IPS-18c (cell line): ENCODE data around the gene FBXO5.

Source experiments
- H3K4me3 ChIP-seq: 2 replicates; pipeline ENCODE4 v1.7.0; 2013; ENCODE audit warnings: low read depth, mild to moderate bottlenecking, low read length, moderate library complexity; ENCODE audit not compliant: insufficient read depth
- H3K9me3 ChIP-seq: one replicate; pipeline ENCODE4 v1.6.1; 2013; ENCODE audit warnings: mild to moderate bottlenecking, low read length, moderate library complexity; ENCODE audit not compliant: control insufficient read depth, insufficient read depth

The FBXO5 gene

GRCh38 chr6:152982904-152983636 is at the start of gene FBXO5:
TSS of gene FBXO5 (minus strand) at chr6:152983041. CDS start at chr6:152982959, 82 bp downstream.
- peak within 1 kb of the TSS; percentile 95 for H3K4me3 ChIP-seq
- no peaks in the 10 kb centered on the region for H3K9me3 ChIP-seq

- Histone ChIP-seq H3K9me3 (no peaks in the 10 kb centered on the region), H3K4me3 (no peak overlapping the region)
Measured at GRCh38 chr6:153032255-153032882, 49.5 kb upstream of the FBXO5 start.

GRCh38 chr6:153031335-153031955 is 48.6 kb upstream of the FBXO5 start:
- Histone ChIP-seq H3K9me3 (no peaks in the 10 kb centered on the region), H3K4me3 (no peak overlapping the region)

- H3K4me3 ChIP-seq, result no peak overlapping the region
- H3K9me3 ChIP-seq, result no peaks in the 10 kb centered on the region
Measured at GRCh38 chr6:153028963-153029362, 46.1 kb upstream of the FBXO5 start.

GRCh38 chr6:153028286-153028685 is 45.4 kb upstream of the FBXO5 start:
- H3K4me3 ChIP-seq, result no peak overlapping the region
- H3K9me3 ChIP-seq, result no peaks in the 10 kb centered on the region

GRCh38 chr6:153027480-153027879 is 44.6 kb upstream of the FBXO5 start:
- H3K9me3 ChIP-seq, result no peaks in the 10 kb centered on the region
- H3K4me3 ChIP-seq, result no peak overlapping the region

GRCh38 chr6:153024709-153025017 is 41.8 kb upstream of the FBXO5 start:
- Histone ChIP-seq H3K4me3 (no peak overlapping the region), H3K9me3 (no peaks in the 10 kb centered on the region)

GRCh38 chr6:153023977-153024708 is 41.3 kb upstream of the FBXO5 start:
- H3K4me3 ChIP-seq, result no peak overlapping the region

GRCh38 chr6:153018355-153018754 is 35.5 kb upstream of the FBXO5 start:
- peaks cover 2% of the 10 kb centered on the region for H3K9me3 ChIP-seq
- H3K4me3 ChIP-seq, result no peak overlapping the region

More at GRCh38 chr6:153023977-153024708, 41.3 kb upstream of the FBXO5 start:
- no peaks in the 10 kb centered on the region for H3K9me3 ChIP-seq

- H3K9me3 ChIP-seq, result peaks cover 2% of the 10 kb centered on the region
- no peak overlapping the region for H3K4me3 ChIP-seq
Measured at GRCh38 chr6:153016846-153017245, 34.0 kb upstream of the FBXO5 start.

- Histone ChIP-seq H3K9me3 (peaks cover 2% of the 10 kb centered on the region), H3K4me3 (no peak overlapping the region)
Measured at GRCh38 chr6:153015094-153015640, 32.3 kb upstream of the FBXO5 start.

- peaks cover 2% of the 10 kb centered on the region for H3K9me3 ChIP-seq
- no peak overlapping the region for H3K4me3 ChIP-seq
Measured at GRCh38 chr6:153013438-153013837, 30.6 kb upstream of the FBXO5 start.

GRCh38 chr6:153012856-153013255 is 30.0 kb upstream of the FBXO5 start:
- Histone ChIP-seq H3K9me3 (peaks cover 2% of the 10 kb centered on the region), H3K4me3 (no peak overlapping the region)

- peak overlapping the region; percentile 94 for H3K4me3 ChIP-seq
- no peaks in the 10 kb centered on the region for H3K9me3 ChIP-seq
Measured at GRCh38 chr6:153003366-153003690, 20.5 kb upstream of the FBXO5 start.

GRCh38 chr6:153002613-153003365 is 19.9 kb upstream of the FBXO5 start, which contains the start of gene MTRF1L:
TSS of gene MTRF1L (minus strand) at chr6:153002709. CDS start at chr6:153002685, 24 bp downstream.
- Histone ChIP-seq H3K4me3 (peak within 1 kb of the TSS; percentile 94), H3K9me3 (no peaks in the 10 kb centered on the region)

GRCh38 chr6:153001767-153002612 is 19.1 kb upstream of the FBXO5 start:
- Histone ChIP-seq H3K9me3 (no peaks in the 10 kb centered on the region), H3K4me3 (peak overlapping the region; percentile 94)
